Measurements from ENCODE around the gene EFCC1.
A peak's percentile ranks its signal among the peaks of the same experiment; 100 is the strongest.

Gene EFCC1

DNA sequence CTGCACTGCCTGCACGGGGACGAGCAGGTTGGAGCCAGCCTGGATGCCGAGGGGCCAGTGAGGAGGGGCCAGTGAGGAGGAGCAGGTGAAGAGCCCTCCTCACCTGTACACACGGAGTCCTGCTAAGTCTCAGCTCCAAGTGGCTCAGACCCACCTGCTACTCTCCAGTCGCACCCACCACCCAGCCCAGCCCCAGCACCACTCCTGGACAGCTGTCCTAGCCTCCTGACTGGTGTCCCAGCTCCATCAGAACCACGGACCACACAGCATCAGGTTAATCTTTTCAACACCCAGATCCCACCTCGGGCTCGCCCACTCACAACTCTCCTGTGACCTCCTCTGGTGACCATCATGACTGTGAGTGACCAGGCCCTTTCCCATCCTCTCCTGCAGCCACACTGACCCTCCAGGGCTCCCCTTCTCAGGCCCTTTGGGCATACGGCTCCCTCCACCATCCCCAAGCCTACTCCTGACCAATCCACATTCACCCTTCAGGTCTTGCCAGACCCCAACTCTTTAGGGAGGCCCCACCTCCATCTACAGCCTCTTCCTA, 13.8 kb downstream of the EFCC1 start:
- Mint-ChIP-seq H3K9me3 (no peaks in the 10 kb centered on the region), H3K36me3 (ENCODE audit: low read depth) (no peaks in the 10 kb centered on the region)

DNA sequence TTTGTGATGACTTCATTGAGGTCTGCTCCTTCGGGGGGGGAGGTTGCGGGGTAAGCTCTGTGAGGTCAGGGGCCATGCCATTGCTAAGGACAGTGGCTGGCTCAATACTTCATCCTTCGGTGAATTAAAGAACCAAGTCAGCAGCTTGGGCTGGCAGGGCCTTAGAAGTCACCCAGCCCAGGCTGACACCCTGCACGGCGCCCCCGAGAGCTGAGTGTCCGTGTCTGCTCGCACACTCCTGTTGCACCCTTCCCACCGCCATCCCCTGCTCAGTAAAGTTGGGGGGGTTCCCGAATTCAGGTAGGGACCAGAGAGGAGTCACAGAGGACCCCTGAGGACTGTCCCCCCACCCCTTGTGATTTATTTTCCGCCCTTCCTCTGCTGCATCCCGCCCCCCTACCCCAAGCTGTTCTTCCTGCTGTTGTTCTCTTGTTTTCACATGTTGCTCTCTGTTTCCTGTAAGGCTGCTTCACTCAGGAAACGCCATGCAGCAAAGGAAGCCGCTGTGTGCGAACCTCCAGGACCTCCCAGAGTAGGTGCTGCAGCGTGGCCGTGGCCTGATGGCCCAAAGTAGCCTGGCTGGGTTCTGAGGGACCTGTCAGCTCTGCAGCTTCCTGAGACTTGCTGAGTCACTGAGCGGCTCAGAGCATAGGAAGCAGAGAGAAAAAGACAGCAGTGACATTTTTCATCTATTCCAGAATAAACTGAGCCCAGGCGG, 14.4 kb downstream of the EFCC1 start:
- TF ChIP-seq, protein P1, sequence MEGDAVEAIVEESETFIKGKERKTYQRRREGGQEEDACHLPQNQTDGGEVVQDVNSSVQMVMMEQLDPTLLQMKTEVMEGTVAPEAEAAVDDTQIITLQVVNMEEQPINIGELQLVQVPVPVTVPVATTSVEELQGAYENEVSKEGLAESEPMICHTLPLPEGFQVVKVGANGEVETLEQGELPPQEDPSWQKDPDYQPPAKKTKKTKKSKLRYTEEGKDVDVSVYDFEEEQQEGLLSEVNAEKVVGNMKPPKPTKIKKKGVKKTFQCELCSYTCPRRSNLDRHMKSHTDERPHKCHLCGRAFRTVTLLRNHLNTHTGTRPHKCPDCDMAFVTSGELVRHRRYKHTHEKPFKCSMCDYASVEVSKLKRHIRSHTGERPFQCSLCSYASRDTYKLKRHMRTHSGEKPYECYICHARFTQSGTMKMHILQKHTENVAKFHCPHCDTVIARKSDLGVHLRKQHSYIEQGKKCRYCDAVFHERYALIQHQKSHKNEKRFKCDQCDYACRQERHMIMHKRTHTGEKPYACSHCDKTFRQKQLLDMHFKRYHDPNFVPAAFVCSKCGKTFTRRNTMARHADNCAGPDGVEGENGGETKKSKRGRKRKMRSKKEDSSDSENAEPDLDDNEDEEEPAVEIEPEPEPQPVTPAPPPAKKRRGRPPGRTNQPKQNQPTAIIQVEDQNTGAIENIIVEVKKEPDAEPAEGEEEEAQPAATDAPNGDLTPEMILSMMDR (IDR thresholded peaks at IDR 0.05; ENCODE audit: unreplicated experiment in 3 of 3), result no peak
- Mint-ChIP-seq H3K4me3 (no peak overlapping the region), H3K4me1 (peaks cover 36% of the 10 kb centered on the region), H3K27me3 (ENCODE audit: low read depth) (no peaks in the 10 kb centered on the region), H3K36me3 (ENCODE audit: low read depth) (no peaks in the 10 kb centered on the region), H3K27ac (peak overlapping the region; percentile 20 to 52 (median 48)), H3K9me3 (no peaks in the 10 kb centered on the region)

More for the DNA sequence above, 13.8 kb downstream of the EFCC1 start:
- Mint-ChIP-seq H3K4me1 (peaks cover 36% of the 10 kb centered on the region), H3K27ac (peak overlapping the region in 1 of 3 experiments; percentile 52), H3K27me3 (ENCODE audit: low read depth) (peaks cover 4% of the 10 kb centered on the region), H3K4me3 (no peak overlapping the region)
- TF ChIP-seq, protein P1 (IDR thresholded peaks at IDR 0.05; ENCODE audit: unreplicated experiment in 3 of 3), result no peak

DNA sequence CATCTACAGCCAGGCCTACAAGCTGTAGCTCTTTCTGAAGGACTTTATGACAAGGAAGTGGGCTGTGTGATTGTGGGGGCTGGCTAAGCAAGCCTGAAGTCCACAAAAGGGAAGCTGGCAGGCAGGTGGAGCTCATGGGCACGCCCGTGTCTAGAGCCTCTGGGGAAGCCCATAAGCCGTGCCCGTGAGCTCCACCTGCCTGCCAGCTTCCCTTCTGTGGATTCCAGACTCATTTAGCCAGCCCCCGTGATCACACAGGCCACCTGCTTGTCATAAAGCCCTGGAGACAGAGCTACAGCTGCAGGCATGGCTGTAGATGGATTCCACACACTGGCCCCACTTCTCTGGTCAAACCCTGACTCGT, 15.2 kb downstream of the EFCC1 start:
- no peaks in the 10 kb centered on the region for H3K9me3 Mint-ChIP-seq
- peaks cover 41% of the 10 kb centered on the region for H3K4me1 Mint-ChIP-seq
- H3K27ac Mint-ChIP-seq, result peak overlapping the region in 2 of 3 experiments; percentile 49 to 52
- TF ChIP-seq, protein P1 (IDR thresholded peaks at IDR 0.05; ENCODE audit: unreplicated experiment in 3 of 3), result no peak
- no peaks in the 10 kb centered on the region for H3K27me3 Mint-ChIP-seq (ENCODE audit: low read depth)
- no peaks in the 10 kb centered on the region for H3K36me3 Mint-ChIP-seq (ENCODE audit: low read depth)
- H3K4me3 Mint-ChIP-seq, result no peak overlapping the region

DNA sequence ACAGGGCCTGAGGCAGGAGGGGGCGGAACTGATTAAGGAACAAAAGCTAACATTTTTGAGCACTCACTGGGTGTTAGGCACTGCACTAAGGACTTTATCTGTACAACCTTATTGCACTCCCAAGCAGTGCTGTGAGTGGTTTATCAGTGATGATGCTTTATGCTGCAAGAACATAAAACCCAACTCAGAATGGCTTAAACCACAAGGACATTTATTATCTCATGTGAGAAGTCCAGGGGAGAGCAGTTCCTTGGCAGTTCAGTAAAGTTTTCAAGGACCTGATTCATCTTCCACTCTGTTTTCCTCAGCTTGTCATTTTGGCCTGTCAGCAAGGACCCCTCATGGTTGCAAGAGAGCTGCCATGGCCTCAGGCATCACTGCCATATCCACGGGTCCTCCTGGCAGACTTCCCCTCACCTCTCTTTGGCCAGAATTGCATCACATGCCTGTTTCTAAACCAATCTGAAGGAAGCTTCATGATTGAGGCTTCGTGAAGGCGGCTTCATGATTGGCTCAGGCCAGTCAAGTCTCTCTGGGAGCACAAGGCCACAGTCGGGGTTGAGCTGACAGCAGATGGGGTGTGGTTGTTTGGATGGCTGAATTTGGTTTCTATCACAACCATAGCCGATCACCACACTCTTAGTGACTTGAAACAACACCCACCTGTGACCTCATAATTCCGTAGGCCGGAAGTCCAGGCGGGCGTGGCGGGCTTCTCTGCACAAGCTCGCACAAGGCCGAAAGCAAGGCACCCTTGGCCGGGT, 15.8 kb downstream of the EFCC1 start:
- Mint-ChIP-seq H3K4me3 (no peak overlapping the region), H3K36me3 (ENCODE audit: low read depth) (no peaks in the 10 kb centered on the region), H3K27ac (no peak overlapping the region), H3K27me3 (ENCODE audit: low read depth) (no peaks in the 10 kb centered on the region), H3K9me3 (no peaks in the 10 kb centered on the region), H3K4me1 (peaks cover 46% of the 10 kb centered on the region)
- TF ChIP-seq, protein P1 (IDR thresholded peaks at IDR 0.05; ENCODE audit: unreplicated experiment in 3 of 3), result no peak

DNA sequence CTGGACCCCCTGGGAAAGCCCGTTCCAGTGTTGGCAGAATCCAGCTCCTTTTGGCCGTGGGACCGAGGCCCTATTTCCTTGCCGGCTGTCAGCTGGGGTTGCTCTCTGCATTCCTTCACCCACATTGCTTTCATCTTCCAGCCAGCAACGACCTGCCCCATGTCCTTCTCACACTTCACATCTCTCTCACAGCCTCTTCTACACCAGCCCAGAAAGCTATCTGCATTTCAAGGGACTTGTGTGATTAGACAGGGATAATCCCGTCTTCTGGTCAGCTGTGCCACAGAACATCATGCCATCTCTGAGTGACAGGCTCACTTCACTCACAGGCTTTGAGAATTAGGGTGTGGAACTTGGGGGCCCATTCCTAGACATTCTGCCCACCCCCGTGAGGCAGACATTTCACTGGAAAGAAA, 16.4 kb downstream of the EFCC1 start:
- Mint-ChIP-seq H3K4me3 (peak overlapping the region in 1 of 3 experiments; percentile 16), H3K9me3 (no peaks in the 10 kb centered on the region), H3K27ac (peak overlapping the region in 2 of 3 experiments; percentile 3 to 56), H3K27me3 (ENCODE audit: low read depth) (no peaks in the 10 kb centered on the region), H3K36me3 (ENCODE audit: low read depth) (no peaks in the 10 kb centered on the region), H3K4me1 (peaks cover 52% of the 10 kb centered on the region)
- TF ChIP-seq, protein P1 (IDR thresholded peaks at IDR 0.05; ENCODE audit: unreplicated experiment in 3 of 3), result no peak
